Activated CD4-positive, CD25-positive, alpha-beta regulatory T cell treated with anti-CD3 and anti-CD28 coated beads, Interleukin-2, amount 50 U/mL, for 24 hours (primary cell): ENCODE data around the gene GRM8.
A peak's percentile ranks its signal among the peaks of the same experiment; 100 is the strongest.
"Not testable (repeated sequence)": the region's sequence is repeated elsewhere in the genome, so short reads cannot be mapped to it uniquely, and the experiment has no call there.

ENCODE experiments used
- ATAC-seq, 2 donors: fragments of 150-1000 bp; cut with Tn5 transposase; one replicate each; pipeline ENCODE4 v1.10.0; 2021; ENCODE audit warnings: mild to moderate bottlenecking in 1 of 2, moderate library complexity in 1 of 2

GRM8 gene

GRCh38 chr7:126702242-126703016 lies 550.3 kb downstream of the GRM8 start:
- ATAC-seq: no peak

GRCh38 chr7:126700807-126701604 lies 551.7 kb downstream of the GRM8 start:
- peak; percentile 99 for ATAC-seq

GRCh38 chr7:126699707-126700106 lies 553.0 kb downstream of the GRM8 start:
- ATAC-seq: no peak

GRCh38 chr7:126698909-126699308 lies 553.8 kb downstream of the GRM8 start:
- ATAC-seq: no peak

- ATAC-seq: no peak
These were observed 554.3 kb downstream of the GRM8 start for GRCh38 chr7:126698446-126698845.

GRCh38 chr7:126696256-126697038 lies 556.3 kb downstream of the GRM8 start:
- no peak for ATAC-seq

- ATAC-seq: no peak
These were observed 561.6 kb downstream of the GRM8 start for GRCh38 chr7:126690848-126691751.

GRCh38 chr7:126690104-126690503 lies 562.6 kb downstream of the GRM8 start:
- ATAC-seq: no peak

- ATAC-seq: no peak
These were observed 563.7 kb downstream of the GRM8 start for GRCh38 chr7:126689037-126689436.

GRCh38 chr7:126686474-126686873 lies 566.3 kb downstream of the GRM8 start:
- peak in 1 of 2 donors; percentile 4 for ATAC-seq

- no peak for ATAC-seq
These were observed 567.1 kb downstream of the GRM8 start for GRCh38 chr7:126685596-126685995.

GRCh38 chr7:126685018-126685573 lies 567.6 kb downstream of the GRM8 start:
- ATAC-seq: no peak

GRCh38 chr7:126682176-126682575 lies 570.6 kb downstream of the GRM8 start:
- no peak for ATAC-seq

GRCh38 chr7:126668762-126669161 lies 584.0 kb downstream of the GRM8 start:
- ATAC-seq: not testable (repeated sequence)

GRCh38 chr7:126668367-126668752 lies 584.4 kb downstream of the GRM8 start:
- no peak for ATAC-seq

GRCh38 chr7:126667742-126668366 lies 584.9 kb downstream of the GRM8 start:
- ATAC-seq: no peak

- no peak for ATAC-seq
These were observed 589.9 kb downstream of the GRM8 start for GRCh38 chr7:126662856-126663255.

- ATAC-seq: no peak
These were observed 593.6 kb downstream of the GRM8 start for GRCh38 chr7:126659124-126659523.

- ATAC-seq: no peak
These were observed 594.1 kb downstream of the GRM8 start for GRCh38 chr7:126658684-126659083.

GRCh38 chr7:126657599-126658358 lies 595.0 kb downstream of the GRM8 start:
- no peak for ATAC-seq

GRCh38 chr7:126657137-126657536 lies 595.6 kb downstream of the GRM8 start:
- no peak for ATAC-seq
